Loucy (cell line): ENCODE results near the gene MYOF.

ENCODE experiments used
- H2AFZ ChIP-seq: fragments of 200-600 bp; sonication (generic); 2 replicates; pipeline ENCODE4 v1.6.0; 2016; ENCODE audit warnings: antibody characterized with exemption, mild to moderate bottlenecking, low read length, moderate library complexity
- H3F3A ChIP-seq: fragments of 200-600 bp; 2 replicates; pipeline ENCODE4 v1.6.0; 2016; ENCODE audit warnings: antibody characterized with exemption, low read depth, mild to moderate bottlenecking
- H3K27me3 ChIP-seq: fragments of 200-600 bp; sonication (generic); 2 replicates; pipeline ENCODE4 v1.6.1; 2014; ENCODE audit warnings: low read length, mild to moderate bottlenecking; ENCODE audit not compliant: insufficient read depth, poor library complexity, severe bottlenecking
- H3K36me3 ChIP-seq: fragments of 200-600 bp; sonication (generic); 2 replicates; pipeline ENCODE4 v1.6.1; 2016; ENCODE audit warnings: low read length; ENCODE audit not compliant: insufficient read depth
- H3K4me1 ChIP-seq: fragments of 200-600 bp; sonication (generic); 2 replicates; pipeline ENCODE4 v1.5.1; 2014; ENCODE audit warnings: low read length, mild to moderate bottlenecking; ENCODE audit not compliant: insufficient read depth, poor library complexity, severe bottlenecking
- H3K4me2 ChIP-seq: fragments of 200-600 bp; sonication (generic); 2 replicates; pipeline ENCODE4 v1.6.0; 2014; ENCODE audit warnings: antibody characterized with exemption, low read length, low read depth, mild to moderate bottlenecking; ENCODE audit not compliant: poor library complexity, severe bottlenecking
- H3K4me3 ChIP-seq: fragments of 200-600 bp; sonication (generic); 2 replicates; pipeline ENCODE4 v1.5.1; 2014; ENCODE audit warnings: low read length, mild to moderate bottlenecking, mixed read lengths; ENCODE audit not compliant: poor library complexity, severe bottlenecking
- H3K79me2 ChIP-seq: fragments of 200-600 bp; sonication (generic); 2 replicates; pipeline ENCODE4 v1.6.1; 2014; ENCODE audit warnings: low read length; ENCODE audit not compliant: insufficient read depth
- H3K9ac ChIP-seq: fragments of 200-600 bp; sonication (generic); 2 replicates; pipeline ENCODE4 v1.6.0; 2014; ENCODE audit warnings: mild to moderate bottlenecking, low read depth, low read length, moderate library complexity; ENCODE audit not compliant: poor library complexity, severe bottlenecking
- H3K9me2 ChIP-seq: fragments of 200-600 bp; sonication (generic); replicated peaks from 2 replicates; pipeline ENCODE4 v1.6.1; 2016; ENCODE audit warnings: low read depth, low read length, mixed read lengths
- H3K9me3 ChIP-seq: fragments of 200-600 bp; sonication (generic); 2 replicates; pipeline ENCODE4 v1.6.1; 2014; ENCODE audit warnings: mild to moderate bottlenecking, antibody characterized with exemption, low read length, low read depth; ENCODE audit not compliant: insufficient read depth
- H4K20me1 ChIP-seq: fragments of 200-600 bp; sonication (generic); 2 replicates; pipeline ENCODE4 v1.6.0; 2014; ENCODE audit warnings: antibody characterized with exemption, low read length, mild to moderate bottlenecking; ENCODE audit not compliant: insufficient read depth, poor library complexity, severe bottlenecking
- CTCF ChIP-seq: fragments of 200-600 bp; sonication (generic); conservative IDR thresholded peaks from 2 replicates; pipeline ENCODE4 v1.5.1; 2014; ENCODE audit warnings: mild to moderate bottlenecking, antibody characterized with exemption, low read length
- EZH2phosphoT487 ChIP-seq: fragments of 200-600 bp; IDR thresholded peaks from 2 replicates; pipeline ENCODE4 v1.6.1; 2018; ENCODE audit warnings: antibody characterized with exemption, mild to moderate bottlenecking, moderate library complexity, borderline replicate concordance

Gene MYOF

GRCh38 chr10:93271347-93271746 lies 210.8 kb downstream of the MYOF start:
- Histone ChIP-seq H3K9me3 (no peaks in the 10 kb centered on the region), H3K4me3 (no peak overlapping the region), H2AFZ (no peak overlapping the region), H3K36me3 (no peaks in the 10 kb centered on the region), H4K20me1 (no peaks in the 10 kb centered on the region), H3F3A (no peaks in the 10 kb centered on the region), H3K4me2 (no peak overlapping the region), H3K27me3 (no peaks in the 10 kb centered on the region), H3K9ac (no peak overlapping the region), H3K9me2 (no peaks in the 10 kb centered on the region), H3K79me2 (no peaks in the 10 kb centered on the region), H3K4me1 (peaks cover 19% of the 10 kb centered on the region)
- TF ChIP-seq CTCF (no peak), EZH2phosphoT487 (no peak)

DNA sequence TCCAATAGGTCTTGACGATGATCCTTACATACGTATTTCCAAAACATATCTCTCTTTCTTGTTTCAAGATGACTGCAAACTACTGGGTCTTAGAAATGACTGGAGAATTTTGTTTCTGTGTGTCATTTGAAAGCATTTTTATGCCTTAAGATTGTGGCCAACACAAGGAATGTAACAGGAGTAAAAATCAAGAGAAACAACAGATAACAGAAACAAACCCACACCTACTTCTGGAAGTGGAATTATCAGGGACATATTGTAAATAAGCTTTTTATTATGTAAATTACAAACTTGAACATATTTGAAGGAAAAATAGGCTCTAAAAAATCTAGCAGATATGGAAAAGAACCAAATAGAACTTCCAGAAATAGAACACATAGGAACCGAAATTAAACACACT lies 212.9 kb downstream of the MYOF start:
- Histone ChIP-seq H3K36me3 (no peaks in the 10 kb centered on the region), H3F3A (no peaks in the 10 kb centered on the region), H3K27me3 (no peaks in the 10 kb centered on the region), H3K9me2 (no peaks in the 10 kb centered on the region), H2AFZ (no peak overlapping the region), H3K4me2 (no peak overlapping the region), H3K9me3 (no peaks in the 10 kb centered on the region), H3K4me3 (no peak overlapping the region), H3K9ac (no peak overlapping the region), H3K4me1 (peaks cover 7% of the 10 kb centered on the region), H3K79me2 (no peaks in the 10 kb centered on the region), H4K20me1 (no peaks in the 10 kb centered on the region)
- TF ChIP-seq CTCF: no peak
- no peak for TF ChIP-seq EZH2phosphoT487

DNA sequence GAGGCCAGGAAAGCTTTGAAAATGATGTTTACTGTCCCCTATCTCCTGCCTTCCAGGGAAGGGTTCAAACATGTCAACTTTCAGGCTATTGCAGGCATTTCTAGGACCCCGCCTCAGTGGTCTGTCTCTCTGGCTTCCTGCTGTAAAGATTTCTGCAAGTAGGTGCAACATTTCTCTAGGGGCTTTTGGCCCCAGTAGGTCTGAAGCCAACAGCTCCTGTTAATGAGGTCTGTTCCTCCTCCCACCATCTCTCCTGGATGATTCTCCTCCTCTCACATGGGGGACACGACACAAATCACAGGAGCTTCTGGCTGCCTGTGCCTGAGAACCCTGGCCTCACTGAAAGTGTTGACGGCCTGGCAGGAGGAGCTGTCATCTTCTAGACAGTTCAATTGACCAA lies 214.1 kb downstream of the MYOF start:
- Histone ChIP-seq H3K4me2 (no peak overlapping the region), H3K9me2 (no peaks in the 10 kb centered on the region), H3K4me3 (no peak overlapping the region), H4K20me1 (no peaks in the 10 kb centered on the region), H3F3A (no peaks in the 10 kb centered on the region), H3K27me3 (no peaks in the 10 kb centered on the region), H2AFZ (0 out of 2 replicates have a peak overlapping the region, but pooled peaks have one; percentile 11), H3K9me3 (no peaks in the 10 kb centered on the region), H3K79me2 (no peaks in the 10 kb centered on the region), H3K4me1 (peaks cover 5% of the 10 kb centered on the region), H3K36me3 (no peaks in the 10 kb centered on the region), H3K9ac (no peak overlapping the region)
- TF ChIP-seq EZH2phosphoT487 (no peak), CTCF (no peak)
